K562 (cell line): ENCODE measurements around the gene NLRP9. TPM values are rescaled to one million over a fixed set of nuclear protein-coding genes. Genes with fewer than 3 reads are reported as not detected.
A peak's percentile ranks its signal among the peaks of the same experiment; 100 is the strongest.

ENCODE experiments used
- ATAC-seq: fragments of 200-7000 bp; cut with Tn5 transposase; 3 replicates; pipeline ENCODE4 v1.9.1; 2020; ENCODE audit warnings: moderate library complexity
- BruUV-seq: library from RNA; stranded (reverse); fragments of 400-500 nt; replicated peaks from 2 replicates; lab custom pipeline; 2021; lab: Mats Ljungman, UMichigan
- CTCF ChIA-PET: fragments of 300-600 bp; formaldehyde crosslinking; extraction: SDS; loops from one replicate; lab custom pipeline; 2021; ENCODE audit warnings: low intra/inter-chr PET ratio; lab: Yijun Ruan, JAX
- POLR2A ChIA-PET: fragments of 300-600, 350-650 bp; sonication (Branson Sonifier 250); formaldehyde crosslinking; extraction: SDS; loops from one replicate; lab custom pipeline; 2021; ENCODE audit warnings: antibody characterized with exemption, inconsistent platforms; lab: Yijun Ruan, JAX
- DNase-seq, 4 experiments: peaks; one replicate each; pipeline versions ENCODE4 v3.0.0 to v3.0.0-alpha.2; 2011 to 2018; ENCODE audit warnings: low spot score in 3 of 4, mixed read lengths in 3 of 4; ENCODE audit errors: extremely low read depth in 1 of 4
- FAIRE-seq: peaks from 2 replicates; lab custom pipeline; 2011; peaks lifted over from hg19 to GRCh38; lab: Jason Lieb, UNC
- H2AFZ ChIP-seq: 2 replicates; pipeline ENCODE4 v1.6.0; 2011; ENCODE audit warnings: low read depth, low read length, control low read depth, inconsistent platforms
- H3K27ac ChIP-seq: fragments of 200-600 bp; 3 replicates; pipeline ENCODE4 v1.8.0; 2011; ENCODE audit warnings: low read depth, mild to moderate bottlenecking, control low read depth, inconsistent platforms, low read length, moderate library complexity, mixed read lengths; ENCODE audit errors: extremely low read depth
- H3K27me3 ChIP-seq, 2 experiments: fragments of 300-600 bp in 1 of 2; 2 replicates in 1 of 2; 3 replicates in 1 of 2; pipeline versions ENCODE4 v1.6.0 to v1.8.0; 2011; ENCODE audit warnings: inconsistent platforms in 2 of 2, low read length in 2 of 2, mild to moderate bottlenecking in 1 of 2, mixed read lengths in 1 of 2, moderate library complexity in 1 of 2; ENCODE audit not compliant: control insufficient read depth in 2 of 2, insufficient read depth in 2 of 2
- H3K36me3 ChIP-seq: fragments of 300-600 bp; 3 replicates; pipeline ENCODE4 v1.8.0; 2011; ENCODE audit warnings: mild to moderate bottlenecking, low read length, inconsistent platforms; ENCODE audit not compliant: control insufficient read depth, insufficient read depth
- H3K4me1 ChIP-seq, 2 experiments: fragments of 200-600 bp in 1 of 2; replicated peaks in 1 of 2; 2 replicates in 1 of 2; 3 replicates in 1 of 2; pipeline versions ENCODE4 v1.5.1 to v1.8.0; 2011; ENCODE audit warnings: inconsistent platforms in 2 of 2, low read length in 2 of 2, mild to moderate bottlenecking in 1 of 2, mixed read lengths in 1 of 2, moderate library complexity in 1 of 2; ENCODE audit not compliant: control insufficient read depth in 2 of 2, insufficient read depth in 2 of 2
- H3K4me2 ChIP-seq: 2 replicates; pipeline ENCODE4 v1.6.1; 2011; ENCODE audit warnings: low read length, control low read depth, inconsistent platforms, mixed read lengths; ENCODE audit not compliant: insufficient read depth
- H3K4me3 ChIP-seq: fragments of 200-600 bp; sonication (generic), shearing (Covaris generic); 2 replicates; pipeline ENCODE4 v1.5.1; 2016; ENCODE audit warnings: control low read depth, inconsistent platforms
- H3K79me2 ChIP-seq: fragments of 200-600 bp; 3 replicates; pipeline ENCODE4 v1.8.0; 2011; ENCODE audit warnings: low read length, inconsistent platforms; ENCODE audit not compliant: control insufficient read depth, insufficient read depth
- H3K9ac ChIP-seq, 2 experiments: 2 replicates each; pipeline versions ENCODE4 v1.6.0 to v1.6.1; 2011; ENCODE audit warnings: low read depth in 2 of 2, low read length in 2 of 2, control low read depth in 1 of 2, inconsistent platforms in 1 of 2, mild to moderate bottlenecking in 1 of 2, mixed read lengths in 1 of 2; ENCODE audit not compliant: insufficient read depth in 1 of 2
- H3K9me1 ChIP-seq: one replicate; pipeline ENCODE4 v1.6.0; 2011; ENCODE audit warnings: inconsistent platforms, mild to moderate bottlenecking, low read length, moderate library complexity; ENCODE audit not compliant: control insufficient read depth, insufficient read depth
- H3K9me3 ChIP-seq: replicated peaks from 2 replicates; pipeline ENCODE4 v1.5.1; 2011; ENCODE audit warnings: low read depth, low read length, inconsistent platforms; ENCODE audit not compliant: control insufficient read depth, insufficient read depth
- H4K20me1 ChIP-seq: replicated peaks from 2 replicates; pipeline ENCODE4 v1.6.1; 2011; ENCODE audit warnings: low read length, inconsistent platforms, mixed read lengths; ENCODE audit not compliant: control insufficient read depth, insufficient read depth
- BMI1 ChIP-seq: fragments of 150-350 bp; IDR thresholded peaks from 2 replicates; pipeline ENCODE4 v1.6.1; 2014; ENCODE audit warnings: low read length
- CBFA2T3 ChIP-seq: fragments of 450-650 bp; IDR thresholded peaks from 2 replicates; pipeline ENCODE4 v1.6.1; 2017
- CBX5 ChIP-seq: IDR thresholded peaks from 2 replicates; pipeline ENCODE4 v1.6.1; 2014; ENCODE audit warnings: low read depth, borderline replicate concordance
- E2F1 ChIP-seq: sonication (generic); formaldehyde crosslinking; IDR thresholded peaks from 2 replicates; pipeline ENCODE4 v1.8.1; 2023; ENCODE audit warnings: mild to moderate bottlenecking, missing genetic modification reagents, moderate library complexity
- JUND ChIP-seq, 2 experiments: IDR thresholded peaks; 2 replicates in 1 of 2; 3 replicates in 1 of 2; pipeline ENCODE4 v1.6.1; 2011; ENCODE audit warnings: borderline replicate concordance in 2 of 2, low read depth in 2 of 2, low read length in 2 of 2, improper control_type of control experiment in 1 of 2, missing biosample characterization in 1 of 2, missing genetic modification characterization in 1 of 2, missing genetic modification reagents in 1 of 2
- NCOR1 ChIP-seq: fragments of 450-650 bp; IDR thresholded peaks from 2 replicates; pipeline ENCODE4 v1.6.1; 2016; ENCODE audit warnings: mild to moderate bottlenecking, moderate library complexity
- NELFE ChIP-seq: IDR thresholded peaks from 2 replicates; pipeline ENCODE4 v1.6.1; 2011; ENCODE audit warnings: mild to moderate bottlenecking; ENCODE audit not compliant: insufficient read depth, insufficient read length
- NR4A1 ChIP-seq, 2 experiments: fragments of 250-450 bp in 1 of 2; fragments of 450-650 bp in 1 of 2; sonication (Bioruptor Pico) in 1 of 2; IDR thresholded peaks; 2 replicates each; pipeline versions ENCODE4 v1.4.0 to v1.6.1; 2016 to 2020; ENCODE audit warnings: mild to moderate bottlenecking in 2 of 2, missing compliant biosample characterization in 1 of 2, missing genetic modification characterization in 1 of 2, moderate library complexity in 1 of 2
- RHOXF2B ChIP-seq: fragments of 250-450 bp; sonication (Bioruptor Pico); conservative IDR thresholded peaks from 2 replicates; pipeline ENCODE4 v1.5.1; 2021
- SMARCA4 ChIP-seq: fragments of 450-650 bp; IDR thresholded peaks from 2 replicates; pipeline ENCODE4 v1.6.1; 2016
- SMARCE1 ChIP-seq: fragments of 450-650 bp; IDR thresholded peaks from 2 replicates; pipeline ENCODE4 v1.7.1; 2016; ENCODE audit warnings: mild to moderate bottlenecking
- SP2 ChIP-seq: IDR thresholded peaks from 2 replicates; pipeline ENCODE4 v1.6.1; 2011; ENCODE audit warnings: mild to moderate bottlenecking, low read depth, low read length, moderate library complexity; ENCODE audit not compliant: poor library complexity, severe bottlenecking; ENCODE audit errors: extremely low read depth
- ZNF24 ChIP-seq: fragments of 450-650 bp; IDR thresholded peaks from 2 replicates; pipeline ENCODE4 v1.6.1; 2016
- ZNF41 ChIP-seq: fragments of 250-450 bp; sonication (Bioruptor Pico); conservative IDR thresholded peaks from 2 replicates; pipeline ENCODE4 v1.4.0; 2020; ENCODE audit warnings: mild to moderate bottlenecking
- ZNF592 ChIP-seq: fragments of 450-650 bp; IDR thresholded peaks from 2 replicates; pipeline ENCODE4 v1.6.1; 2017; ENCODE audit warnings: antibody characterized with exemption, mild to moderate bottlenecking
- ZNF764 ChIP-seq: fragments of 250-450 bp; sonication (Bioruptor Pico); IDR thresholded peaks from 2 replicates; pipeline ENCODE4 v1.4.0; 2020; ENCODE audit warnings: low read depth, mild to moderate bottlenecking, moderate library complexity
- WGBS: fragments of 100-300 bp; shearing (Covaris generic); methylation state at CpG from one replicate; pipeline ENCODE4 v1.1.6; 2016; ENCODE audit warnings: low coverage, mixed read lengths; ENCODE audit not compliant: insufficient coverage; ENCODE audit errors: missing lambda C conversion rate; 5-methylcytosine and 5-hydroxymethylcytosine counted together
- in situ Hi-C: fragments of 300-500 bp; cut with MboI; formaldehyde crosslinking; loops from 4 replicates; pipeline ENCODE4 v1.15.0; 2018; ENCODE audit warnings: inconsistent platforms, mixed read lengths
- intact Hi-C: fragments of 100-400 bp; cut with micrococcal nuclease; formaldehyde crosslinking; loops from 2 replicates; pipeline ENCODE4 v1.14.2; 2022
- polyA plus RNA-seq, 8 experiments: library from polyadenylated mRNA; depleted of rRNA in 4 of 8; stranded (reverse) in 5 of 8; unstranded in 3 of 8; fragments of >200 nt; fragmentation: Nextera tagmentation in 2 of 8; fragmentation: Illumina TruSeq in 1 of 8; extraction: Ambion mirVana in 2 of 8; extraction: Trizol in 1 of 8; gene quantifications; 2 replicates each; pipeline versions ENCODE4 v1.2.1 to v1.2.3, GENCODE V29; 2011 to 2014; ENCODE audit warnings: inconsistent platforms in 1 of 8, missing spikeins in 1 of 8
- total RNA-seq, 7 experiments: library from RNA; depleted of rRNA in 6 of 7; stranded (reverse); fragments of >200 nt in 6 of 7; fragmentation: Illumina TruSeq in 2 of 7; extraction: Trizol in 2 of 7; gene quantifications; 2 replicates each; pipeline versions ENCODE4 v1.2.1 to v1.2.3, GENCODE V29; 2011 to 2021; ENCODE audit warnings: low replicate concordance in 1 of 7

Gene NLRP9
- total and polyA plus RNA-seq, 9 of the 15 experiments (the other 6 are each of a cell fraction or from before 2014, with no cell fraction given) = not detected

GRCh38 chr19:55673465-55673864, 64.7 kb downstream of the NLRP9 start (continued):
- peak; percentile 78 for TF ChIP-seq ZNF592
- TF ChIP-seq SP2 = peak; percentile 17
- no peak for TF ChIP-seq CBX5
- no peak for TF ChIP-seq ZNF24

GRCh38 chr19:55672418-55672817, 65.8 kb downstream of the NLRP9 start:
- peaks cover 82% of the 10 kb centered on the region; the same call in 2 of the 3 replicates for H3K36me3 ChIP-seq
- TF ChIP-seq SMARCE1 (peak; percentile 63; the same call in 1 of the 2 replicates), E2F1 (CRISPR knock-in tag) (no peak), JUND (IDR thresholded peaks at IDR 0.05; ENCODE audit: borderline replicate concordance, low read depth, low read length) (peak; percentile 15; the same call in 1 of the 2 replicates), JUND (tag; IDR thresholded peaks at IDR 0.05; ENCODE audit: borderline replicate concordance, low read depth, low read length) (no peak), CBFA2T3 (peak; percentile 83), RHOXF2B (no peak), ZNF41 (CRISPR knock-in tag) (no peak), SMARCA4 (peak; percentile 68), ZNF764 (CRISPR knock-in tag) (no peak), NELFE (no peak), BMI1 (no peak), NR4A1 (CRISPR knock-in tag; IDR thresholded peaks at IDR 0.05) (no peak), NR4A1 (tag; IDR thresholded peaks at IDR 0.05) (no peak), NCOR1 (peak; percentile 72)

More at GRCh38 chr19:55672418-55672817, 65.8 kb downstream of the NLRP9 start:
- peak overlapping the region; percentile 22; the same call in 2 of the 3 replicates for H3K27ac ChIP-seq
- H3K4me2 ChIP-seq = no peak overlapping the region
- peak; percentile 52 to 82 (median 72) for DNase-seq
- WGBS = 29% methylated on average over 5 of the region's 5 CpGs
- BruUV-seq = no TSS peak
- intact Hi-C loops (no loop called here), in situ Hi-C loops (no loop called here)
- peak; percentile 78 for FAIRE-seq
- no peak overlapping the region for H3K4me3 ChIP-seq
- no peak overlapping the region; a peak in 1 of 4 replicates for H3K9ac ChIP-seq
- H2AFZ ChIP-seq = no peak overlapping the region
- no peaks in the 10 kb centered on the region for H3K27me3 ChIP-seq
- H3K79me2 ChIP-seq = peaks cover 89% of the 10 kb centered on the region
- no peaks in the 10 kb centered on the region for H3K9me3 ChIP-seq
- CTCF ChIA-PET = interaction anchor here (0.7 kb wide), 1 partner anchor 40 kb away, joined by 3 read pairs; no protein-coding TSS in a partner anchor
- peaks cover 3% of the 10 kb centered on the region for H3K9me1 ChIP-seq
- POLR2A ChIA-PET = interaction anchor here (0.6 to 2.1 kb wide), 7 partner anchors 16 to 36 kb away, joined by 3 to 12 read pairs (median 4); partner anchors contain the start of genes CCDC106 and U2AF2
- peak; percentile 21; the same call in 2 of the 3 replicates for ATAC-seq
- peaks cover 41 to 62% of the 10 kb centered on the region in 2 experiments for H3K4me1 ChIP-seq
- H4K20me1 ChIP-seq = peaks cover 52% of the 10 kb centered on the region
